Stimulated activated memory B cell treated with anti-CD40 and anti-IgM and Interleukin-4, amounts not matched to agents 10 μg/mL and 1 μg/mL and 100 μg/mL, for 72 hours (primary cell): ENCODE results near the gene CACNA2D3.

Experiments
- ATAC-seq: fragments of 150-1000 bp; cut with Tn5 transposase; 2 replicates; pipeline ENCODE4 v1.10.0; 2021
- H3K27ac Mint-ChIP-seq: one replicate; pipeline ENCODE4 v1.8.0; 2022; ENCODE audit warnings: mild to moderate bottlenecking, mixed read lengths
- H3K27me3 Mint-ChIP-seq: one replicate; pipeline ENCODE4 v1.8.0; 2022; ENCODE audit warnings: mixed read lengths
- H3K36me3 Mint-ChIP-seq: one replicate; pipeline ENCODE4 v1.8.0; 2022; ENCODE audit warnings: mixed read lengths
- H3K4me1 Mint-ChIP-seq: one replicate; pipeline ENCODE4 v1.8.0; 2022; ENCODE audit warnings: mixed read lengths
- H3K4me3 Mint-ChIP-seq: one replicate; pipeline ENCODE4 v1.8.0; 2022; ENCODE audit warnings: mild to moderate bottlenecking, moderate library complexity, mixed read lengths
- H3K9me3 Mint-ChIP-seq: one replicate; pipeline ENCODE4 v1.8.0; 2022; ENCODE audit warnings: mixed read lengths

CACNA2D3 gene

GRCh38 chr3:54899273-54899672 lies 776.9 kb downstream of the CACNA2D3 start:
- no peaks in the 10 kb centered on the region for H3K4me1 Mint-ChIP-seq
- H3K36me3 Mint-ChIP-seq: no peaks in the 10 kb centered on the region
- no peaks in the 10 kb centered on the region for H3K27me3 Mint-ChIP-seq
- ATAC-seq: no peak
- peaks cover 6% of the 10 kb centered on the region for H3K9me3 Mint-ChIP-seq
- H3K27ac Mint-ChIP-seq: no peak overlapping the region
- H3K4me3 Mint-ChIP-seq: no peak overlapping the region

- H3K27ac Mint-ChIP-seq: no peak overlapping the region
- no peaks in the 10 kb centered on the region for H3K36me3 Mint-ChIP-seq
- H3K9me3 Mint-ChIP-seq: peaks cover 4% of the 10 kb centered on the region
- ATAC-seq: no peak
- no peaks in the 10 kb centered on the region for H3K27me3 Mint-ChIP-seq
- no peaks in the 10 kb centered on the region for H3K4me1 Mint-ChIP-seq
- no peak overlapping the region for H3K4me3 Mint-ChIP-seq
These were observed 778.7 kb downstream of the CACNA2D3 start for GRCh38 chr3:54900838-54901591.

GRCh38 chr3:54901906-54902685 lies 779.7 kb downstream of the CACNA2D3 start:
- Mint-ChIP-seq H3K36me3 (no peaks in the 10 kb centered on the region), H3K4me3 (no peak overlapping the region), H3K27me3 (no peaks in the 10 kb centered on the region), H3K27ac (no peak overlapping the region), H3K4me1 (no peaks in the 10 kb centered on the region), H3K9me3 (peaks cover 3% of the 10 kb centered on the region)
- no peak for ATAC-seq

- ATAC-seq: no peak
- H3K27ac Mint-ChIP-seq: no peak overlapping the region
- peaks cover 3% of the 10 kb centered on the region for H3K9me3 Mint-ChIP-seq
- H3K27me3 Mint-ChIP-seq: no peaks in the 10 kb centered on the region
- H3K4me3 Mint-ChIP-seq: no peak overlapping the region
- H3K36me3 Mint-ChIP-seq: no peaks in the 10 kb centered on the region
- no peaks in the 10 kb centered on the region for H3K4me1 Mint-ChIP-seq
These were observed 783.0 kb downstream of the CACNA2D3 start for GRCh38 chr3:54905261-54905888.

- H3K9me3 Mint-ChIP-seq: peaks cover 3% of the 10 kb centered on the region
- H3K27ac Mint-ChIP-seq: no peak overlapping the region
- no peaks in the 10 kb centered on the region for H3K36me3 Mint-ChIP-seq
- no peak overlapping the region for H3K4me3 Mint-ChIP-seq
- H3K4me1 Mint-ChIP-seq: no peaks in the 10 kb centered on the region
- no peak for ATAC-seq
- H3K27me3 Mint-ChIP-seq: no peaks in the 10 kb centered on the region
These were observed 783.6 kb downstream of the CACNA2D3 start for GRCh38 chr3:54905920-54906319.

GRCh38 chr3:54906763-54907162 lies 784.4 kb downstream of the CACNA2D3 start:
- Mint-ChIP-seq H3K27ac (no peak overlapping the region), H3K27me3 (no peaks in the 10 kb centered on the region), H3K4me1 (no peaks in the 10 kb centered on the region), H3K4me3 (no peak overlapping the region), H3K36me3 (no peaks in the 10 kb centered on the region), H3K9me3 (peaks cover 7% of the 10 kb centered on the region)
- ATAC-seq: no peak

- no peak overlapping the region for H3K4me3 Mint-ChIP-seq
- no peak overlapping the region for H3K27ac Mint-ChIP-seq
- no peaks in the 10 kb centered on the region for H3K36me3 Mint-ChIP-seq
- ATAC-seq: no peak
- H3K27me3 Mint-ChIP-seq: no peaks in the 10 kb centered on the region
- no peaks in the 10 kb centered on the region for H3K4me1 Mint-ChIP-seq
- peaks cover 9% of the 10 kb centered on the region for H3K9me3 Mint-ChIP-seq
These were observed 786.8 kb downstream of the CACNA2D3 start for GRCh38 chr3:54909191-54909590.

GRCh38 chr3:54914180-54914579 lies 791.8 kb downstream of the CACNA2D3 start:
- no peaks in the 10 kb centered on the region for H3K36me3 Mint-ChIP-seq
- H3K4me3 Mint-ChIP-seq: no peak overlapping the region
- no peak for ATAC-seq
- H3K27me3 Mint-ChIP-seq: no peaks in the 10 kb centered on the region
- H3K4me1 Mint-ChIP-seq: no peaks in the 10 kb centered on the region
- H3K9me3 Mint-ChIP-seq: peaks cover 9% of the 10 kb centered on the region
- no peak overlapping the region for H3K27ac Mint-ChIP-seq

- no peak for ATAC-seq
- Mint-ChIP-seq H3K9me3 (peaks cover 9% of the 10 kb centered on the region), H3K27ac (no peak overlapping the region), H3K4me3 (no peak overlapping the region), H3K36me3 (no peaks in the 10 kb centered on the region), H3K27me3 (no peaks in the 10 kb centered on the region), H3K4me1 (no peaks in the 10 kb centered on the region)
These were observed 792.8 kb downstream of the CACNA2D3 start for GRCh38 chr3:54915181-54915580.

- Mint-ChIP-seq H3K4me3 (no peak overlapping the region), H3K27ac (no peak overlapping the region), H3K27me3 (no peaks in the 10 kb centered on the region), H3K9me3 (peaks cover 9% of the 10 kb centered on the region), H3K4me1 (no peaks in the 10 kb centered on the region), H3K36me3 (no peaks in the 10 kb centered on the region)
- no peak for ATAC-seq
These were observed 793.6 kb downstream of the CACNA2D3 start for GRCh38 chr3:54915976-54916375.

GRCh38 chr3:54916732-54917131 lies 794.4 kb downstream of the CACNA2D3 start:
- H3K9me3 Mint-ChIP-seq: peaks cover 5% of the 10 kb centered on the region
- ATAC-seq: no peak
- H3K27ac Mint-ChIP-seq: no peak overlapping the region
- H3K36me3 Mint-ChIP-seq: no peaks in the 10 kb centered on the region
- no peaks in the 10 kb centered on the region for H3K4me1 Mint-ChIP-seq
- no peaks in the 10 kb centered on the region for H3K27me3 Mint-ChIP-seq
- no peak overlapping the region for H3K4me3 Mint-ChIP-seq

- H3K4me1 Mint-ChIP-seq: no peaks in the 10 kb centered on the region
- no peak overlapping the region for H3K4me3 Mint-ChIP-seq
- no peak overlapping the region for H3K27ac Mint-ChIP-seq
- no peaks in the 10 kb centered on the region for H3K27me3 Mint-ChIP-seq
- peaks cover 5% of the 10 kb centered on the region for H3K9me3 Mint-ChIP-seq
- ATAC-seq: no peak
- no peaks in the 10 kb centered on the region for H3K36me3 Mint-ChIP-seq
These were observed 794.8 kb downstream of the CACNA2D3 start for GRCh38 chr3:54917174-54917573.

- ATAC-seq: no peak
- no peaks in the 10 kb centered on the region for H3K36me3 Mint-ChIP-seq
- H3K27ac Mint-ChIP-seq: no peak overlapping the region
- H3K4me3 Mint-ChIP-seq: no peak overlapping the region
- H3K9me3 Mint-ChIP-seq: peaks cover 4% of the 10 kb centered on the region
- H3K27me3 Mint-ChIP-seq: no peaks in the 10 kb centered on the region
- H3K4me1 Mint-ChIP-seq: no peaks in the 10 kb centered on the region
These were observed 795.5 kb downstream of the CACNA2D3 start for GRCh38 chr3:54917862-54918261.

GRCh38 chr3:54918516-54918915 lies 796.2 kb downstream of the CACNA2D3 start:
- H3K27ac Mint-ChIP-seq: no peak overlapping the region
- peak; percentile 31 for ATAC-seq

GRCh38 chr3:54928046-54928770 lies 805.9 kb downstream of the CACNA2D3 start, which contains the start of gene LRTM1:
Gene LRTM1 (minus strand): TSS chr3:54928059. CDS start chr3:54927911, 148 bp downstream.
- ATAC-seq: no peak
- no peaks in the 10 kb centered on the region for H3K27me3 Mint-ChIP-seq
- H3K4me1 Mint-ChIP-seq: no peaks in the 10 kb centered on the region
- peaks cover 2% of the 10 kb centered on the region for H3K9me3 Mint-ChIP-seq
- H3K4me3 Mint-ChIP-seq: no peak within 1 kb of the TSS
- no peak within 1 kb of the TSS for H3K27ac Mint-ChIP-seq
- H3K36me3 Mint-ChIP-seq: no peaks in the 10 kb centered on the region

More at GRCh38 chr3:54918516-54918915, 796.2 kb downstream of the CACNA2D3 start:
- H3K9me3 Mint-ChIP-seq: peaks cover 9% of the 10 kb centered on the region
- H3K27me3 Mint-ChIP-seq: no peaks in the 10 kb centered on the region
- H3K4me3 Mint-ChIP-seq: no peak overlapping the region
- H3K36me3 Mint-ChIP-seq: no peaks in the 10 kb centered on the region
- no peaks in the 10 kb centered on the region for H3K4me1 Mint-ChIP-seq
